H1 (cell line): Measurements from ENCODE around the gene UNC79.

Source experiments
- EZH2 ChIP-seq: fragments of 200-600 bp; sonication (generic); IDR thresholded peaks from 2 replicates; pipeline ENCODE4 v1.7.1; 2012; ENCODE audit warnings: low read depth, mild to moderate bottlenecking, moderate library complexity, low read length, inconsistent platforms; ENCODE audit not compliant: severe bottlenecking
- KDM5A ChIP-seq: fragments of 200-600 bp; IDR thresholded peaks from 2 replicates; pipeline ENCODE4 v1.7.1; 2012; ENCODE audit warnings: mild to moderate bottlenecking, low read length, inconsistent platforms, mixed read lengths
- NANOG ChIP-seq: IDR thresholded peaks from 2 replicates; pipeline ENCODE4 v1.6.1; 2011; ENCODE audit warnings: low read length, low read depth, mild to moderate bottlenecking, inconsistent platforms; ENCODE audit not compliant: insufficient read depth, poor library complexity, severe bottlenecking
- NRF1 ChIP-seq: IDR thresholded peaks from 2 replicates; pipeline ENCODE4 v1.6.1; 2011; ENCODE audit warnings: mild to moderate bottlenecking, low read depth, low read length, improper control_type of control experiment
- PHF8 ChIP-seq: fragments of 200-600 bp; sonication (generic); conservative IDR thresholded peaks from 2 replicates; pipeline ENCODE4 v1.7.1; 2012; ENCODE audit warnings: low read depth, mild to moderate bottlenecking, inconsistent platforms, low read length, moderate library complexity
- POLR2A ChIP-seq, 2 experiments: IDR thresholded peaks; 1 replicate in 1 of 2; 2 replicates in 1 of 2; pipeline ENCODE4 v1.6.1; 2011; ENCODE audit warnings: low read depth in 2 of 2, low read length in 2 of 2, mild to moderate bottlenecking in 2 of 2; ENCODE audit errors: control extremely low read depth in 1 of 2
- POLR2AphosphoS5 ChIP-seq: IDR thresholded peaks from 2 replicates; pipeline ENCODE4 v1.6.1; 2011; ENCODE audit warnings: low read depth, low read length
- SIRT6 ChIP-seq: IDR thresholded peaks from one replicate; pipeline ENCODE4 v1.7.1; 2012; ENCODE audit warnings: low read length, inconsistent platforms
- TF ChIP-seq, protein P1 (sequence below): IDR thresholded peaks from 2 replicates; pipeline ENCODE4 v1.6.1; 2011; ENCODE audit warnings: low read length, improper control_type of control experiment

DNA sequence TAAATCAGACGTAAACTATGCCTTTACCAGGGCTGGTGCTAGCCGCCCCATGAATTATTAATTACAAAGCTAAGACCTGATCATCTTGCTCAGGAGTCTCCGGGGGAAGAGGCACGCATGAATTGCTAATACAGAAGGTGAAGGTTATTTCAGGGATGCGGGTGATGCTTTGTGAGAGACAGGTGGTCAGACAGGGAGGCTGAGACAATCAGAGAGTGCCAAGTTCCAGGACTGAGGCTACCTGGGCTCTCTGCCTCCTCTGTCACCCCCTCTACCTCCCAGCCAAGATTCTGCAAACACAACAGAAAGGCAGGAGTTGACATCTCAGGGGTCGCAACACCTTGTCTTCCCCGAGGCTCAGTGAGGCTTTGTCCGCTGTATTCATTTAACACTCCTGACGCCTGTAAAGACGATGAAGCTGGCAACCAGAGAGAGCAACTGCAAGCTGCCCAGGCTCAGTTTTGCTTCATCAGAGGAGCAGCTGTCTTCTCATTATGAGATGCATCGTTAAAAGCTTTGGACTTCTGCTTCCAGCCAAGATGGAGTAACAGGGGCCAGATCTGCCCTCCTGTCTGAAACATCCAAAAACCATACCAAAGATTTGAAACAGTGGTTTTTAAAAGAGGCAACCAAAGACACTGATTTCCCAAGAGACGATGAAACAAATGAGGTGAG is 311.0 kb downstream of the UNC79 start:
- no peak for TF ChIP-seq POLR2AphosphoS5
- no peak for TF ChIP-seq PHF8
- no peak for TF ChIP-seq NANOG
- no peak for TF ChIP-seq NRF1
- no peak for TF ChIP-seq SIRT6
- TF ChIP-seq, protein P1, sequence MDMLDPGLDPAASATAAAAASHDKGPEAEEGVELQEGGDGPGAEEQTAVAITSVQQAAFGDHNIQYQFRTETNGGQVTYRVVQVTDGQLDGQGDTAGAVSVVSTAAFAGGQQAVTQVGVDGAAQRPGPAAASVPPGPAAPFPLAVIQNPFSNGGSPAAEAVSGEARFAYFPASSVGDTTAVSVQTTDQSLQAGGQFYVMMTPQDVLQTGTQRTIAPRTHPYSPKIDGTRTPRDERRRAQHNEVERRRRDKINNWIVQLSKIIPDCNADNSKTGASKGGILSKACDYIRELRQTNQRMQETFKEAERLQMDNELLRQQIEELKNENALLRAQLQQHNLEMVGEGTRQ: no peak
- no peak for TF ChIP-seq KDM5A
- no peak for TF ChIP-seq POLR2A (IDR thresholded peaks at IDR 0.05; ENCODE audit: control extremely low read depth in 1 of 2, low read depth in 2 of 2, low read length in 2 of 2)
- no peak for TF ChIP-seq EZH2
